HG02642 (cell line): ENCODE data around the gene FBXW5.

Experiments used
- ATAC-seq: cut with Tn5 transposase; IDR thresholded peaks from one replicate; pipeline ENCODE4 v1.9.1; 2021; ENCODE audit warnings: mild to moderate bottlenecking; ENCODE audit not compliant: unreplicated experiment, poor library complexity

Gene FBXW5

GRCh38 chr9:136915632-136916329, 28.8 kb downstream of the FBXW5 start:
- no peak for ATAC-seq

- ATAC-seq: no peak
These were observed 30.7 kb downstream of the FBXW5 start for GRCh38 chr9:136913701-136914438.

DNA sequence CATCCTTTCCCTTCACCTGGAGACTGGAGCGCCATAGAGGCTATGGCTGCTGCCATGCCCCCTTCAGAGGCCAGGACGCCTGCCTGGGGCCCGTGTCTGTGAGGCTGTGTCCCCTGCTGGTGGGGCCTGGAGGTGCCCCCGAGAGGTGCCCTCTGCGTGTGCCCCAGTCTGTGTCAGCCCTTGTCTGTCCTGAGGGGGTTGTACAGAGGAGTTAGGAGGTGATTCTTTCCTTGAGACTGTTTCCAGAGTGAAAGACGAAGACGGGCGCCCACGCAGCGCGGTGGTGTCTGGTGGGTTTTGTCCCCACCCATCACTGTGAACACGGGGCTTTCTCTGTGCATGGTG, 33.7 kb downstream of the FBXW5 start:
- ATAC-seq: no peak

GRCh38 chr9:136910197-136910900, 34.2 kb downstream of the FBXW5 start:
- no peak for ATAC-seq

DNA sequence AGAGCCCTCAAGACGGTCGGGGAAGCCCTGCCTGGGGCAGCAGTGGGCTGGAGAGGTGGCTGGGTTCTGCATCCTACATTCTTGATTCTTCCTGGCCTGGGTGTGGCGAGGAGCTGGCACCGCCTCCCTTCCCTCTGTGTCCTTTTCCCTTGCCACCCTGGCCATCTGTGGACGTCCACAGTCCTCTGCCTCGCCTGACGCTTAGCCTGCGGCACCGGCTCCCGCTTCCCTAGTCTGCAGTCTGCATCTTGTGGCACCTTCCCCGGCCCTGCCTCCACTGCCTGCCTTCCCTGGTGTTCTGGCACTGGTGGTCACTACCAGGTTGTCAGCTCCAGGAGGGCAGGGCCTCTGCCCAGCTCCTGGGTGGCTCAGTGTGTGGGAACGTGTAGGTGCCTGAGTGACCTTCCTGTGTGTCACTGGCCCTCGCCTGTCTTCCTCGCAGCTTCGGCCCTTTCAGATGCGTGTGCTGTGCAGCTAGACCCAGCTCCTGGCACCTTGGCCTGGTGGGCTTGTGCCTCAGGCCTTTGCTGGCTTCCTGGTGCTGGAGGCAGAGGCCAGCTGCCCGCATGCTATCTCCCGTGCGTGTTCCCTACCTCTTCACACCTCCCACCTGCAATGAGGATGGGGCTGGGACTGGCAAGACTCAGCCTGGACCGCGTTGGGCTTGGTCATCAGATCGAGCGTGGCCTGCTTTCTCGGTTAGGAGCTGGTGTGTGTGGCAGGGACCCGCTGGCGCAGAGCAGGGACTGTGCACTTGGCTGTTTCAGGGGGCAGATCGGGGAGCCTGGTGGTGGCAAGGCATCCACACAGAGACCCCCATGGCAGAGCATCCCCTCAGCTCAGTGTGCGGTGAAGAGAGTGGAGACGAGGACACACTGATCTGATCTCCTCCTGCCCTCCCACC, 37.3 kb downstream of the FBXW5 start:
- no peak for ATAC-seq

DNA sequence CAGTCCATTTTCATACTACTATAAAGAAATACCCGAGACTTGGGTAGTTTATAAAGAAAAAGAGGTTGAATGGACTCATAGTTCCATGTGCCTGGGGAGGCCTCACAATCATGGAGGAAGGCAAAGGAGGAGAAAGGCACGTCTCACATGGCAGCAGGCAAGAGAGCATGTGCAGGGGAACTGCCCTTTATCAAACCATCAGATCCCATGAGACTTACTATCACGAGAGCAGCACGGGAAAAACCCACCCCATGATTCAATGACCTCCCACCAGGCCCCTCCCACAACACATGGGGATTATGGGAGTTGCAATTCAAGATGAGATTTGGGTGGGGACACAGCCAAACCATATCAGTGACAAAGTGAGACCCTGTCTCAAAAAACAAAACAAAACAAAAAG, 38.3 kb downstream of the FBXW5 start:
- ATAC-seq: no peak

- no peak for ATAC-seq
These were observed 41.4 kb downstream of the FBXW5 start for GRCh38 chr9:136903041-136903554.

- peak; percentile 68 for ATAC-seq
These were observed 42.2 kb downstream of the FBXW5 start for GRCh38 chr9:136902259-136902821.

DNA sequence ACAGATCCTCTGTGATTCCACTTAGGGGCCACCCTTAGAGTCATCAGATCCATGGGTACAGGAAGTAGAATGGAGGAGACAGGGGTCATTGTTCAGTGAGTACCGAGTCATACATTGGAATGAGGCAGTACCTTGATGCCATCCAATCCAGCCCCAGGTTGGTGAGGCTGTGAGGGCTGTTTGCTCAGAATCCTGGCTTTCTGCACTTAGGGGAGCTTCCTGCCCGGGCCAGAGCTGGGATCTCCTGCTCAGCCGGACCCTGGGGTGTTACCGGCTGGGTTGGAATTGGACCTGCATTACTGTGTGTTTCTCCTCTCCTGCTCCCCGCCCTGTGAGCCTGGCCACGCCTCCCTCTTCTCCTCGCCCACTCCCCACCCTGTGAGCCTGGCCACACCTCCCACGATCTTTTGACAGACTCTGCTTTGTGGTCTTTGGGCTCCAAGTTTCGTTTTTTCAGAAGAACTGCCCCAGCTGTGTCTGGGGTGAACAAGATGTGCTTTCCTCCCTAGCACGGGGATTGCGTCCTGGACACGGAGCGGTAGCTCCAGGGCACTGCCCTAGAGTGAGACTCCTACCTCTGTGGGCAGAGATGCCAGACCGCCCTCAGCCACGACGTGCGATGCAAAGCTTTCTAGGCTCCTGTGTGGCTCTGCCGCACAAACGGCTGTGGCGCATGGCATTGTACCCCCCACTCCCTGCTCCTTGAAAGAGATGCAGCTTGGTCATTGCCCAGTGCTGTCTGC, 42.9 kb downstream of the FBXW5 start:
- peak; percentile 56 for ATAC-seq

GRCh38 chr9:136900988-136901515, 43.5 kb downstream of the FBXW5 start:
- no peak for ATAC-seq

DNA sequence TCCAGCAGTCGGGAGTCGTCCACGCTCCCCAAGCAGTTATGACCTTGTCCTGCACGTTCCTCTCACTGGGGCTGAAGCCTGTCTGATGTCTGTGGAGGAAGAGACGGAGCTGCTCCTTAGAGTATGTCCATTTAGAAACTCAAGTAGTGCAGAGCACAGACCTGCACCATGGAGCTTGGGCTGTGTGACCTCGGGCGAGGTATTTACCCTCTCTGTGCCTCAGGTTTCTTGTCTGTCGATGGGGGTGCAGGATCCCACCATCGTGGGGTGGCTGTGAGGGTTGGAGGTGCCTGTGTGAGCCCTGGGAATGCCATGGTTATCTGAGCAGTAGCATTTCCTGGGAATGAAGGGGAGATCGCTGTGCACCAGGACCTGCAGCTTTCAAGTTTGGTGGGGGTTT, 44.0 kb downstream of the FBXW5 start:
- ATAC-seq: no peak

- ATAC-seq: peak; percentile 32
These were observed 45.3 kb downstream of the FBXW5 start for GRCh38 chr9:136899196-136899595.

- ATAC-seq: no peak
These were observed 45.9 kb downstream of the FBXW5 start for GRCh38 chr9:136898483-136899100.

DNA sequence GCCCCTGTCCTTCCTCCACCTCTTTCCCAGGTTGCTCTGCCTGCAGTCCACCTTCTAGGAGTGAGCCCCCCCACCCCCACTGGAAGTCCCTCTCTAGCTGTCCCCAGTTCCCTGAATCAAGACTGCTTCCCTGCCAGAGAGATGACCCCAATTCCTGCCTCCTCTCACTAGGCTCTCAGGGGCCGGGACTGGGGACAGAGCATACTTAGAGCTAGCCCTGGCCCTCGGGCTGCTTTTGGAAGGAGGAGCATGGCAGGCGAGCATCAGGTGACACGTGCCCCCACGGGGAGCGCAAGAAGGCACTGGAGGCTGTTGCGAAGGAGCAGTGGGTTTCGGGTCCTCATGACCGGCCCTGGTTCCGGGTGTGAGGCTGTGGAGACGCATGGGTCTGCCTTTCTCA, 48.5 kb downstream of the FBXW5 start:
- ATAC-seq: no peak

GRCh38 chr9:136890661-136891060, 53.9 kb downstream of the FBXW5 start:
- no peak for ATAC-seq
